Activated CD4-positive, CD25-positive, alpha-beta regulatory T cell treated with anti-CD3 and anti-CD28 coated beads, Interleukin-2, amount 50 U/mL, for 24 hours (primary cell): ENCODE results near the gene ARF1.

Experiments used
- ATAC-seq, 2 donors: fragments of 150-1000 bp; cut with Tn5 transposase; one replicate each; pipeline ENCODE4 v1.10.0; 2021; ENCODE audit warnings: mild to moderate bottlenecking in 1 of 2, moderate library complexity in 1 of 2

The ARF1 gene

GRCh38 chr1:228088586-228089498 is 6.3 kb downstream of the ARF1 start:
- ATAC-seq = no peak

DNA sequence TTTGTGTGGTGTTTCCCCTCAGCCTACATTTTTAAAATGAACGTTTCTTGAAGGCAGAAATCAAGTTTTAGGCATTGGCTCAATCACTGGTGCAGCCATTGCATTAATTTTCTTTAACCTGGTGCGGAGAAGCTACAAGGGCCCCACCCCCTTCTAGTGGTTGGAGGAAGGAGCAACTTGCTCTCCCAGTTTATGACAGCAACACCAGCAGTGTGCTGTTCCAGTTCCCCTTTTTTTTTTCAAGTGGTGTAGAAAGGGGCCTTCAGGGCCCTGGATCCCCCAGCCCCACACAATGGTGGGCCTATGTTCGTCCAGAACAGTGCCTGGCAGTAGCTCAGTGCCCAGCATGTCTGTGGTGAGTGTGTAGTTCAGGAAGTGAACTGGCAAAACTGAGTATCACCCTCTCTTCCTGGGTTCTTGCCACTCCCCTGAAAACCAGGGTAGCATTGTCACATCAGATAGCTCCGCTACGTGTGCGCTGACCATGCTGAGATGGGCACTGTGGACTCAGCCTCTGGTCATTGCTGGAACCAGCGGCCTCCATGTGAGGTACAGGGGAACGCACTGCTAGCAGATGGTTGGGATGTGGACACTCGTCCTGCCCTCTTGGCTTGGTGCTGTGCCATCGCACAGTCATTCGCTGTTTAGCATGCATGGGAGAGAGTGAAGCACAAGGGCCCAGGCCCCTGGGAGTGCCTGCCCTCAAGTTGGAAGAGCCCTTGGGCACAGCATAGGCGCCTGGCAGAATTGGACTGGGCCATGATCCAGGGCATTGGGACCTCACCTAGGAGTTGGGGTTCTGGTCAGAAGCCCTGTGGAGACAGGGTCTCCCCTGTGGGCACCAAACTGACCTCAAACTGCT is 7.2 kb downstream of the ARF1 start:
- no peak for ATAC-seq

GRCh38 chr1:228090613-228091081 is 8.1 kb downstream of the ARF1 start:
- ATAC-seq = no peak

- no peak for ATAC-seq
Measured at GRCh38 chr1:228091084-228091483, 8.6 kb downstream of the ARF1 start.

- ATAC-seq = no peak
Measured at GRCh38 chr1:228092342-228093049, 10.0 kb downstream of the ARF1 start.

DNA sequence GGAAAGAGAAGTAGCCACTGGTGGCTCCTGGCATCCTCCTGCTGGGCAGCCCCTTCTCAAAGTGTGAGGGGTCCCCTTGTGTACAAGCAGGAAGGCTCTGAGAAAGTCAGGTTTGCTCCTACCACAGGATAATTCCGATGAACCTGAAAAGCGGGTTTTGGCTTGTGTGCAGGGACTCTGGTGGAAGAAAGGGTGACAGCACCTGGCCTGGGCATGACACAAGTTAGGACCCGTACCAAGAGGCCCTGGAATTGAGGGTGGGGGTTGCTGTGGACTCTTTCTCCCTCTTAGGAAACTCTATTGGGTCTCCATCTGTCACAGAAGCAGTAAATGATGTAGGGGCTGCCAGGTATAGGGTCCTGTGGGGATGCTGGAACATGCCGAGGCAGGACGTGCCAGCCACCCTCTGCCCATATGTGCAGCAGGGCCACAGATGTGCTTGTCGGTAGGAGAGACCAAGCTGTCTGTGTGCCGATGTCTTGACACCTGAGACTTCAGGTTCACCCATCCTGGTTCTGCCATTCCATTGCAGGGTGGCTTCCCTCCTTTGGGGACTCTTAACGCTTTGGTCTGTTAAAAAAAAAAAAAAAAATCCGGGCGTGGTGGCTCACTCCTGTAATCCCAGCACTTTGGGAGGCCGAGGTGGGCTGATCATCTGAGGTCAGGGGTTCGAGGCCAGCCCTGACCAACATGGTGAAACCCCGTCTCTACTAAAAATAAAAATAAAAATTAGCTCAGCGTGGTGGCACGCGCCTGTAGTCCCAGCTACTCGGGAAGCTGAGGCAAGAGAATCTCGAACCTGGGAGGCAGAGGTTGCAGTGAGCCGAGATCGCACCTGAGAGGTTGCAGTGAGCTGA is 10.8 kb downstream of the ARF1 start:
- ATAC-seq = no peak

- no peak for ATAC-seq
Measured at GRCh38 chr1:228094432-228095016, 12.0 kb downstream of the ARF1 start.

GRCh38 chr1:228095161-228095560 is 12.7 kb downstream of the ARF1 start:
- ATAC-seq = no peak

GRCh38 chr1:228095938-228096337 is 13.4 kb downstream of the ARF1 start:
- ATAC-seq = no peak

DNA sequence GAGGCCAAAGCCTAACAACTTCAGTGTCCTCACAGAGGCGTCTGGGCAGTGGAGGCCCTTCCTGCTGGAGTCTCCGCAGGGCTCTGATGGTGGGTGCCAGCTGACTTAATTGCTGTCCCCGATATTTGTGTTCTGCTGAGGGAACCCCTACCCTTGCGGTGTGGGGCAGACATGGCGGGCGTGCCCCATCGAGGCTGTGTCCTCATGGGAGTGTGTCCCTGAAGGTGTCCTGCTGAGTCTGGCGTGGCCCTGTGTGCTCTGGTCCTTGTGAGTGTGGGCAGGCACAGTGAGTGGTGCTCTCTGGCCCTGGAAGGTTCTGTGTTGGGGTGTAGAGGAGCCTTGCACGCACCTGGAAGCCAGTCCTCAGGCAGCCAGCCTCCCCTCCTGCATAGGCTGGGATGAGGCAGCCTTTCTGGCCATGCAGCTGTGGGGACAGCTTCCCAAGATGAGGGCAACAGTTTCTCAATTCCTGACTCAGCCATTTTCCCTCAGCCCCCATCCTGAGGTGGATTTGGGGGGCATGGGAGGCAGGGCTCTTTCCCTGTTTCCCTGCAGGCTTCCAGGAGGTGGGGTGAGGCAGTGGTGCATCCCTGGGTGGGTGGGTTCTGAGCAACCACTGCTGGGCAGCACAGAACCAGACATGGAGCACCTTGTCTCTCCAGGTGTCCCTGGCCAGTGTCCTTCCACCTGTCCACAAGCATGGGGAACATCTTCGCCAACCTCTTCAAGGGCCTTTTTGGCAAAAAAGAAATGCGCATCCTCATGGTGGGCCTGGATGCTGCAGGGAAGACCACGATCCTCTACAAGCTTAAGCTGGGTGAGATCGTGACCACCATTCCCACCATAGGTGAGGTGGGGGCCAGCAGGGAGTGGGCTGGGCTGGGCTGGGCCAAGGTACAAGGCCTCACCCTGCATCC is 14.2 kb downstream of the ARF1 start:
- no peak for ATAC-seq

GRCh38 chr1:228097333-228098081 is 15.0 kb downstream of the ARF1 start:
- ATAC-seq = no peak

DNA sequence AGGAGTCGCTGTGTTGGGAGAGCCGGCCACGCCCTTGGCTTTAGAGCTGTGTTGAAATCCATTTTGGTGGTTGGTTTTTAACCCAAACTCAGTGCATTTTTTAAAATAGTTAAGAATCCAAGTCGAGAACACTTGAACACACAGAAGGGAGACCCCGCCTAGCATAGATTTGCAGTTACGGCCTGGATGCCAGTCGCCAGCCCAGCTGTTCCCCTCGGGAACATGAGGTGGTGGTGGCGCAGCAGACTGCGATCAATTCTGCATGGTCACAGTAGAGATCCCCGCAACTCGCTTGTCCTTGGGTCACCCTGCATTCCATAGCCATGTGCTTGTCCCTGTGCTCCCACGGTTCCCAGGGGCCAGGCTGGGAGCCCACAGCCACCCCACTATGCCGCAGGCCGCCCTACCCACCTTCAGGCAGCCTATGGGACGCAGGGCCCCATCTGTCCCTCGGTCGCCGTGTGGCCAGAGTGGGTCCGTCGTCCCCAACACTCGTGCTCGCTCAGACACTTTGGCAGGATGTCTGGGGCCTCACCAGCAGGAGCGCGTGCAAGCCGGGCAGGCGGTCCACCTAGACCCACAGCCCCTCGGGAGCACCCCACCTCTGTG is 15.9 kb downstream of the ARF1 start:
- ATAC-seq = no peak

DNA sequence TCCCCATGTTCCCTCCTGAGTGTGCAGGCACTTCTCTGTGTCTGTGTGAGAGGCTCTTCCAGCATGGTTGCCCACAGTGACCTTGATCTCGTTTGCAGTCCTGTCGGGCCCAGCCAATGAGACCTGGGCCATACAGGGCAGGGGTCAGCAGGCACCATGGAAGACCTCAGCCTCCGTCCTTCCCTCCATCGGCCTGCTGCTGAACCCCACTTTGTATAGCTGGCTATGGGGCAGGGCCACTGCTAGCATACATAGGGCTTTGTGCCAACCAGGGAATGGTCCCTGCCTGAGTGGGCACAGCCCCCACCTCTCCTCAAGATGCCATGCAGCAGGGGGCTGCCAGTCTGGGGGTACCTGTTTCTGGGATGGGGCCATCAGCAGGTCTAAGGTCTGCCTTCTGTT is 16.8 kb downstream of the ARF1 start:
- no peak for ATAC-seq

DNA sequence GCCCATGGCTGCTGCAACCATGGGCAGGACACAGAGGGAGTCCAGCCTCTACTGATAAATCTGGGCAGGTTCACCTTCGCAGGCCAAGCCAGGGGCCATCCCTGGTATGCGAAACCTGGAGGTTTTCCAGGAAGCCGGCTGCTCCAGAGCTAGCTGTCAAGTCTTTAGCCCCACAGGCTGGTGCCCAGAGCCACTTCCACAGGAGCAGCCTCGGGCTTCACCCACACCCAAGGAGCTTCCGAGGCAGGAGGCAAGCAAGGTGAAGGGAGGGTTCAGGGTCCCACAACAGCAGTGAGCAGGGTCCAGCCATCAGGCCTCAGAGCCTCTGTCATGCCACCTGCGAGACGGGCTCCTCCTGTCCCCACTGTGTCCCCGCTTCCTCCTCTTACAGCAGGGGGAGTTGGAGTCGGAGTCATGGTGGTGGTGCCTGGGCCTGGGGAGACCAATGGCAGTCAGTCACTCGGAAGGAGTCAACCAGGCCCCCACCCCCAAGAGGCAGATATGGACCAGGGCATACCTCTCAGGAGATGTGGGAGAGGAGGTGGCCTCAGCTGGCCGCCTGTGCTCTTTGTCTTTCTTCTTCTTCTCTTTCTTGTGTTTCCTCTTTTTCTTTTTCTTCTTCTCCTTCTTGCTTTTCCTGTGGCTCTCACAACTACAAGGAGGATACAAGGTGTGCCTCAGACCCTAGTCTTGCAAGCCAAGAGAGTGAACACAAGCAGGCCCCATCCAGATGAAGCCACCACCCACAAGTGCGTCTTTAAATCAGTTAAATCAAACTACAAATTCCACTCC is 18.5 kb downstream of the ARF1 start:
- ATAC-seq = no peak

DNA sequence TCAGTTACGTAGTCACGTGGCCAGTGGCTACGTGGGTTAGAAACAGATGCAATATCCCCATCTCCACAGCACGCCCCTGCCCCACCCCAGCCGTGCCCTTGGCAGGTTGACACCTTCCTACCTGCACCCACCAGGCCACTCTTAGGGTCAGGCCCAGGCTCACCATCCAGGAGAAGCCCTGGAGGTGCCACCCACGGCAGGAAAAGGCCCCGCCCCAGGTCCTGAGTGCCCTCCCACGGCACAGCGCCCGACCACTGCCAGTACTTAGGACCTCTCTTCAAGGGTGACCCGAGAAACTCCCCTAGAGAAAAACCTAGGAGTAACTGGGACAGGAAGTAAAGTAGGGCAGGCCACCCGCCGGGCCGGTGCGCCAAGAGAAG is 19.1 kb downstream of the ARF1 start:
- ATAC-seq = no peak

- ATAC-seq = peak; percentile 39 to 50
Measured at GRCh38 chr1:228101994-228102790, 19.7 kb downstream of the ARF1 start.
